Sciatic nerve (tissue), 2 donors: ENCODE data around the gene QPRT. TPM values are rescaled to one million over a fixed set of nuclear protein-coding genes. Genes with fewer than 3 reads are reported as not detected.
A peak's percentile ranks its signal among the peaks of the same experiment; 100 is the strongest.
"Not testable (repeated sequence)": the region's sequence is repeated elsewhere in the genome, so short reads cannot be mapped to it uniquely, and the experiment has no call there.

ENCODE experiments used
- ATAC-seq: fragments of 200-7000 bp; cut with Tn5 transposase; one replicate; pipeline ENCODE4 v1.9.1; 2020; ENCODE audit warnings: mild to moderate bottlenecking, moderate library complexity
- DNase-seq: peaks from one replicate; pipeline ENCODE4 v3.0.0-alpha.2; 2020; ENCODE audit warnings: low spot score
- intact Hi-C: fragments of 100-400 bp; cut with DNase I; formaldehyde crosslinking; loops from one replicate; pipeline ENCODE4 v1.14.2; 2022
- total RNA-seq: library from RNA; stranded (reverse); fragmentation: NEBNext Ultra II Directional; extraction: Animal tissue kit (Norgen Biotek cat#: 25700); gene quantifications from one replicate; pipeline ENCODE4 v1.2.1, GENCODE V29; 2021
- donor health status: DM: no; HTN: no; CAD: no.
- donor health status: DM: no; HTN: no; CAD: no.

QPRT gene
- total RNA-seq, 1 donor from 2014 or later: 26.3 TPM

DNA sequence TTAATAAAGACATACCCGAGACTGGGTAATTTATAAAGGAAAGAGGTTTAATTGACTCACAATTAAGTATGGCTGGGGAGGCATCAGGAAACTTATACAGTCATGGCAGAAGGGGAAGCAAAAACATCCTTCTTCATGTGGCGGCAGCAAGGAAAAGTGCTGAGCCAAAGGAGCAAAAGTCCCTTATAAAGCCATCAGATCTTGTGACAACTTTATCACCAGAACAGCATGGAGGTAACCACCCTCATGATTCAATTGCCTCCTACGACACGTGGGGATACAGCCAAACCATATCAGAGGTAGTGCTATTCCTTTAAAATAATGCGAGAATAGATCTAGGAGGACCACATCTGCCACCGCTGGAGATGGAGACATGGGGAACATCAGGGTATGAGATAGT is 57.8 kb downstream of the QPRT start:
- no peak for DNase-seq
- intact Hi-C loops: no loop called here
- ATAC-seq: no peak

DNA sequence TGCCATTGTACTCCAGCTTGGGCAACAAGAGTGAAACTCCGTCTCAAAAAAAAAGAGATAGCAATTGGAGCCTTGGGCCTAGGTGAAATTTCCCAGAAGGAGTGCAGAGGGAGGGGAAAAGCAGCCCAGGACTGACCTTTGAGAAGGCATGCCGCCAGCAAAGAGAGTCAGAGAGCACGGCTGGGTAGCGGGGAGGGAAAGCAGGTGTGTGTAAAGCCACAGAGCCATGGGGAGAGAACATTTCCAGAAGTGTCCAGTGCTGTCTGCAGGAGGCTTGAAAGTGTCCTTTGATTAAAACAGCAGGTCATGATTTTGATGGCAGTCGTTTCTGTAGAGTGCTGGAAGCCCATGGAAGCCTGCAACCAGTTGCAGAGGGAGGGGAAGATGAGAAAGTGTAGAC is 58.7 kb downstream of the QPRT start:
- ATAC-seq (no peak), DNase-seq (no peak)
- intact Hi-C loops: no loop called here

DNA sequence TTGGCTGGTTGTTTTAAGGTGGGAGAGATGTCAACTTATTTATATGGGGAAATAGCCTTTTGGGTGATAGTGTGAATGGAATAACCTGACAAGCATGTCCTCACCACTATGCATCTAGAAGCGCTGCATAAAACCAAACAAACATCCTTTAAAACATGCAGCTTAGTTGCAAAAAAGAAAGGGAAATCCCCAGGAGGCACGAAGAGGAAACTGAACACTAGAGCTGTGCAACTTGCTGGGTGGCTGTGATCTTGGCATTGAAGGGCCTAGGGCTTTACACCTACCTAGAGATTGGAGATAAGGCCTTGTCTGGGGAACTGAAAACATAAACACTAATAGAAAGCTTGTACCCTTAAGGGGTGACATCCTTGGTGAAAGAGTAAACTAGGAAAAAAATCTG is 59.5 kb downstream of the QPRT start:
- DNase-seq (no peak), ATAC-seq (no peak)
- intact Hi-C loops: no loop called here

DNA sequence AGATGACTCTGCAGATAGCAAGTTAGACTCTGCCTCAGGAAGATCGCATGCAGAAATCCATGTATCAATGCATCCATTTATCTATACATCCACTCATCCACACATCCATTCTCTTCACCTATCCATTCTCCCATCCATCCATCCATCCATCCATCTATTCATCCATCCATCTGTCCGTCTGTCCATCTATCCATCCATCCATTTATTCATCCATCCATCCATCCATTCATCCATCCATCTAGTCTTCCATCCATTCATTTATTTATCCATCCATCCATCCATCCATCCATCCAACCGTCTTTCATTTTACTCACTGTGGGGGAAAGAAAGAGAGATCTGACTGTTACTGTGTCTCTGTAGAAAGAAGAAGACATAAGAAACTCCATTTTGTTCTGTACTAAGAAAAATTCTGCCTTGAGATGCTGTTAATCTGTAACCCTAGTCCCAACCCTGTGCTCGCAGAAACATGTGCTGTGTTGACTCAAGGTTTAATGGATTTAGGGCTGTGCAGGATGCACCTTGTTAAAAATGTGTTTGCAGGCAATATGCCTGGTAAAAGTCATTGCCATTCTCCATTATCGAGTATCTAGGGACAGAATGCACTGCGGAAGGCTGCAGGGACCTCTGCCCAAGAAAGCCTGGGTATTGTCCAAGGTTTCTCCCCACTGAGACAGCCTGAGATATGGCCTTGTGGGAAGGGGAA is 61.1 kb downstream of the QPRT start:
- ATAC-seq, DNase-seq, intact Hi-C loops: not testable (repeated sequence)

DNA sequence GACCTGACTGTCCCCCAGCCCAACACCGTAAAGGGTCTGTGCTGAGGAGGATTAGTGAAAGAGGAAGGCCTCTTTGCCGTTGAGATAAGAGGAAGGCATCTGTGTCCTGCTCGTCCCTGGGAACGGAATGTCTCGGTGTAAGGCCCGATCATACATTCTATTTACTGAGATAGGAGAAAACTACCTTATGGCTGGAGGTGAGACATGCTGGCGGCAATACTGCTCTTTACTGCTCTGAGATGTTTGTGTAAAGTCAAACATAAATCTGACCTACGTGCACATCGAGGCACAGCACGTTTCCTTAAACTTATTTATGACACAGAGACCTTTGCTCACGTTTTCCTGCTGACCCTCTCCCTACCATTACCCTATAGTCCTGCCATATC is 61.6 kb downstream of the QPRT start:
- DNase-seq, intact Hi-C loops, ATAC-seq: not testable (repeated sequence)

DNA sequence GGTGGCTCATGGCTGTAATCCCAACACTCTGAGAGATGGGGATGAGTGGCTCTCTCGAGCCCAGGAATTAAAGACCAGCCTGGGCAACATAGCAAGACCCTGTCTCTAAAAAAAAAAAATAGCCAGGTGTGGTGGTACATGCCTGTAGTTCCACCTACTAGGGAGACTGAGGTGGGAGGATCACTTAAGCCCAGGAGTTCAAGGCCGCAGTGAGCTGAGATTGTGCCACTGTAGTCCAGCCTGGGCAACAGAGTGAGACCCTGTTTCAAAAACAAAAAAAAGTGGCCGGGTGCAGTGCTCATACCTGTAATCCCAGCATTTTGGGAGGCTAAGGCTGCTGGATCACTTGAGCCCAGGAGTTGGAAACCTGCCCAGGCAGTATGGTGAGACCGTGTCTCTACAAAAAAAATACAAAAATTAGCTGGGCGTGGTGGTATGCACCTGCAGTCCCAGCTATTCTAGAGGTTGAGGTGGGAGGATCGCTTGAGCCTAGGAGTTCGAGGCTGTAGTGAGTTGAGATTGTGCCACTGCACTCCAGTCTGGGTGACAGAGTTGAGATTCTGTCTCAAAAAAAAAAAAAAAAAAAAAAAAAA is 63.8 kb downstream of the QPRT start:
- intact Hi-C loops: no loop called here
- ATAC-seq: no peak
- DNase-seq: no peak

DNA sequence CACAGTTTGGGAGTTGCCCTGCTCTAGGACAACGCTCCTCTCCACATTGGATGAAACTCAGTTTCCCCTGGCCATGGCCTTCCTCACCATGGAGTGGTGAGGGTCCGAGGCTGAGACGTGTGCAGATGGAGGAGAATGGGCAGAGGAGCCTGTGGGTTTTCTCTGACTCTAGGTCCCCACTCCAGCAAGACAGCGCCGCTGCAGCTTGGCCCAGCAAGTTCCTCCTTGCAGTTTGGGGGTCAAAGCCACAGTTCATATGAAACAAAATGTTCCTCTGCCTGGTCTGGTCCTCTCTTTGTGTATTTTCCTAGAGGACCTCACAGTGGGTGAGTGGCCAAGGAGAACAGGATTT is 64.5 kb downstream of the QPRT start:
- ATAC-seq: no peak
- intact Hi-C loops: no loop called here
- DNase-seq: no peak

DNA sequence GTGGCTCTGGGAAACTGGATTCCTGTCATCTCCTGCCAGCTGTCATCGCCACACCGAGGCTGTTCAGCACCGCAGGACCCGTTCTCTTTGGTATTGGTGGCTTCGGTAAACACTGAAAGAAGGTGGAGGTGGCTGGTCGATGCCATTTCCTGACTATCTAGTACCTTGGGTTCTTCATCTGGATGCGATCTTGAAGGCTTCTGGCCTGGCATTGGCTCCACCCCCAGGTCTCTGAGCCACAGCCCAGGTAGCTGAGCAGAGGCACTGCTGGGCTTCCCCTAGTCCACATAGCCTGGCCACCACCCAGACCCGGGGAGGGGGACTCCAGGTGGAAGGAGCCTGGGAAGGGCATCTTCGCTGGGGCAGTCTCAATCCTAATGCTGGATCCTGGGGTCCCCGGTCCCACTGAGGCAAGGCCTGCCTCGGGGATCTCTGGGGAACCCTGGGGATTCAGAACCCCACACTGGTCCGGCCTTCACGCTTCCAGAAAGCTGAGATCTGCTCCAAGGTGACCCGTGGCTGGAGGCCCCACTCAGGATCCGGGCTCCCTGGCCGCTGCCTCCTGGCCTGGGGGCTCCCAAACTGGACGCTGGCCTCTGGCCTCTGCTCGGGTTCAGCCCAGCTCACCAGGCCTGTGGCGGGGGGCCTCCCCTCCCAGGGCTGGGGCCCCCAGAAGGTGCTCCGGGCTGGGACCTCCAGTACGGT is 65.0 kb downstream of the QPRT start:
- ATAC-seq (no peak), DNase-seq (no peak)
- intact Hi-C loops: no loop called here

DNA sequence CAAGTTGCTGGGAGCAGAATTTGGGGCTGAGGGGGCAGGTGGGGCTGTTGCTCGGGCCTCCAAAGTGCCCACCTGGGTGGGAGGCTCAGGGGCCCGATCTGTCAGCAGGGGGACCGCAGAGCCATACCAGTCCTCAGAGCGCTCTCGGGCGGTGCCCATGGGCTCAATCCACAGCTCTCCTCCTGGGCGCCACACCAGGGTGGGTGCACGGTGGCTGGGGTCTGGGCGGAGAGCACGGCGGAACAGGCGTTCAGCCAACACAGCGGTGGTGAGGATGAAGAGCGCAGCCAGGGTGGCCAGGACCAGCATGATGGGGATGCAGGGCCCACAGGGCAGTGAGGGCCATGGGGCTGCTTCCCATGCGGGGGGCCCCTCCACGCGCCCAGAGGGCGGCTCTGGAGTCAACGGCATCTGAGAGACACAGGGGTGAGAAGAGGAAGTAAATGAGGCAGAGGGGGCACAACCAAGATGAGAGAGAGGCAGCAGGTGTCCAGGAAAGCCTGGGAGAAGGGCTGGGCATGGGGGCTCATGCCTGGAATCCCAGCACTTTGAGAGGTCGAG is 65.6 kb downstream of the QPRT start:
- DNase-seq: no peak
- intact Hi-C loops: no loop called here
- ATAC-seq: peak; percentile 21

DNA sequence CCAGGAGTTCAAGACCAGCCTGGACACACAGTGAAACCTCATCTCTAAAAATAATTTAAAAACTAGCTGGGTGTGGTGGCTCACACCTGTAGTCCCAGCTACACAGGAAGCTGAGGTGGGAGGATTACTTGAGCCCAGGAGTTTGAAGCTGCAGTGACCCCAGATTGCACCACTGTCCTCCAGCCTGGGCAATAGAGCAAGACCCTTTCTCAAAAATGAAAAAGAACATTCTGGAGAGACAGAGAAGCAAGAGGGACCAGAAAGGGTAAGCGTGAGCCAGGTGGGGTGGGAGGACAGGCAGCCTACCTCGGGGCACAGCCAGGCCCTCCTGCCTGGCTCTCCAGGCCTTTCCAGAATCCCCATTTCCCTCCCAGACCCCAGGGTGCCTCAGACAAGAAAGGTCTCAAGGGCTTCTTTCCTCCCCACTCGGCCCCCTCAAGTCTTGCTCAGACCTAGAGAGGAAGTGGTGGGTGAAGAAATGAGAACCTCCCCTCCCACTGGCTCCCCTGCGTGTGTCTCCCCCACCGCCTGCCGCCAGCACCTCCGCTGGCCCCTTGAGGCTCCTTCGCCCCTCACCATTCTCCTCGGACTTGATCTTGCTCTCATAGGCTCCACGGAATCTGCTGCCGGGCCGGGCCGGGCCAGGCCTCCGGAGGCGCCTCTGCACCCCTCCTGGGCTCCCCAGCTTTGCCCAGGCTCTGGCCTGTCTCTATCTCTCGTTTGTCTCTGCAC is 66.3 kb downstream of the QPRT start:
- DNase-seq: no peak
- intact Hi-C loops: no loop called here
- ATAC-seq: peak; percentile 45

DNA sequence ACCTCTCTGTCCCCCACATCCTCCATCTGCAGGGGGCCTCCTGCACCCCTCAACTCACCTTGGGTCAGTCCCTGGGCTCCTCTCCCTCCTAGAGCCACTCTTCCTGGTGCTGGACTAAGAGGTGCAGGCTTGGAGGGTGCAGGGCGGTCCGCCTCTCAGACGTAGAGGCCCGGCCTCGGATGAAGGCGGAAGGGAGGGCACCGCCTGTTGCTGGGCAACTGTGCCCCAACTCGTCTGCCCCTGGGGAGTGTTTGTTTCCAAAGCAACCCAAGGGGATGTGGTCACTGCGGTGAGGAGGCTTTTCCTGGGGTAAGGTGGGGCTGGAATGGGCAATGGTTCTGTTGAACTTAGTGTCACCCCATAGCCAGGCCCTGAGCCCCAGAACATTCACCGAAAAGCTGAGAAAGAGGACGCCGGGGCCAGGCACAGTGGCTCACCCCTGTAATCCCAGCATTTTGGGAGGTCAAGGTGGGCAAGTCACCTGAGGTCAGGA is 66.9 kb downstream of the QPRT start, which contains the start of gene C16orf54:
C16orf54 (minus strand) TSS at position 138 of the 493 bp plus-strand sequence. CDS start 1,039 bp downstream, outside the sequence.
- peak; percentile 72 for DNase-seq
- intact Hi-C loops: no loop called here

DNA sequence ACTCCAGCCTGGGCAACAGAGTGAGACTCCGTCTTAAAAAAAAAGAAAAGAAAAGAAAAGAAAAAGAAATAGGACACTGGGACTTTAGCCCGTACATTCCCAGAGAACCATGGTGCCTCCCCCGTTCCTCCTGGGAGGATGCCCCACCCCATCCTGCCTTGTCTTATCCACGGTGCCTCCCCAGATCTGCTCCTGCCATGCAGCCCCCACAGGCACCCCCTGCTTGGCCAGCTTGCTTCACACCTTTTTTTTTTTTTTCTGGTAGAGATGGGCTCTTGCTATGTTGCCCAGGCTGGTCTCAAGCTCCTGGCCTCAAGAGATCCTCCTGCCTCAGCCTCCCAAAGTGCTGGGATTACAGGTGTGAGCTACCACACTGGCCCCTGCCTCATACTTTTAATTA is 67.5 kb downstream of the QPRT start:
- intact Hi-C loops: not testable (repeated sequence)

More for the DNA sequence above, 66.9 kb downstream of the QPRT start, which contains the start of gene C16orf54:
- ATAC-seq: peak; percentile 89

More for the DNA sequence above, 67.5 kb downstream of the QPRT start:
- ATAC-seq, DNase-seq: not testable (repeated sequence)

Other genes with a start within 250 kb of the QPRT start
- 9.5 TPM for gene BOLA2, start 224.8 kb upstream of the QPRT start, total RNA-seq
- 12.3 TPM for gene SLX1B, start 224.6 kb upstream of the QPRT start, total RNA-seq
- 3.3 TPM for gene SULT1A4, start 219.3 kb upstream of the QPRT start, total RNA-seq
- gene NPIPB12, start 172.8 kb upstream of the QPRT start, total RNA-seq: 47.5 TPM
- gene SPN, start 15.9 kb upstream of the QPRT start, total RNA-seq: 5.4 TPM
- 2.2 TPM for gene C16orf54, start 66.8 kb downstream of the QPRT start, total RNA-seq
- not detected for gene ZG16, start 99.1 kb downstream of the QPRT start, total RNA-seq
- 16.9 TPM for gene KIF22, start 111.6 kb downstream of the QPRT start, total RNA-seq
- 123 TPM for gene MAZ, start 127.3 kb downstream of the QPRT start, total RNA-seq
- gene PRRT2, start 133.0 kb downstream of the QPRT start, total RNA-seq: 26.3 TPM
- 29.7 TPM for gene PAGR1, start 137.0 kb downstream of the QPRT start, total RNA-seq
- gene MVP, start 141.3 kb downstream of the QPRT start, total RNA-seq: 123 TPM
- 58.4 TPM for gene CDIPT, start 184.0 kb downstream of the QPRT start, total RNA-seq
- gene SEZ6L2, start 220.4 kb downstream of the QPRT start, total RNA-seq: 3.1 TPM
- gene ASPHD1, start 221.3 kb downstream of the QPRT start, total RNA-seq: 5.0 TPM
- gene KCTD13, start 247.0 kb downstream of the QPRT start, total RNA-seq: 30.4 TPM